HG03469 (cell line): ENCODE measurements around the gene PAX8.

Experiments used
- ATAC-seq: cut with Tn5 transposase; IDR thresholded peaks from one replicate; pipeline ENCODE4 v1.9.1; 2021; ENCODE audit warnings: mild to moderate bottlenecking, moderate library complexity, moderate number of reproducible peaks; ENCODE audit not compliant: unreplicated experiment

PAX8 gene

DNA sequence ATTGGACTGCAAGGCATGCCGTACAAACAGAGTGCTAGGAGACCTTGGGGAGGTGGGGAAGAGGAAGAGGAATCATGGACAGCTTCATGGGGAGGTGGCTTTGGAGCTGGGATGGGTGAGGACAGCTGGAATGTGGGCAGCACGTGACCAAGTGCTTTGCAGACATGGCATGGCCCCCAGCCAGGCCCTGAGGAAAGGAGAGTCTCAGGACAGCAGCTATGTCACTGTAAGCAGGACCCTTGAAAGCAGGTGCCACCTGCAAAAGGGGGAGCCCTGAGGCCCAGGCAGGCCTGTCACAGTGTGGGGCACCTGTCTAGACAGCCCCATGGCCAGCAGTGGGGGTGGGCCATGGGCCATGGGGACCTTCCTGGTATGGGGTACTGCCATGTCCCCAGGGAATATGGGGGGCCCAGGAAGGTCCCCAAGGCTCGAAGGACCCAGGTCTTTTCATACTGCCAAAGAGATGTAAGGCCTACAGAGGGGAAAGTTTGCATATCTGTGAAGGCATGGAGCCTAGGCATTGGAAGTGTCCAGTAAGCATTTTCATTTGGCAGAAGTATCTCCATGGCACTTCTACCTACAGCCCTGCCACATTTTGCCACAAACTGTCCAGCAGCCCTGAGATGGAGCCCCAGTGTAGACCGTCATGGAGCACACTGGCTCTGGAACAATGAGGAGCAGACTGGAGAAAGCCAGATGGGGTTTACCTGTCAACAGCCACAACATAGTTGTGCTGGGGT is 9.9 kb downstream of the PAX8 start:
- ATAC-seq, result no peak

DNA sequence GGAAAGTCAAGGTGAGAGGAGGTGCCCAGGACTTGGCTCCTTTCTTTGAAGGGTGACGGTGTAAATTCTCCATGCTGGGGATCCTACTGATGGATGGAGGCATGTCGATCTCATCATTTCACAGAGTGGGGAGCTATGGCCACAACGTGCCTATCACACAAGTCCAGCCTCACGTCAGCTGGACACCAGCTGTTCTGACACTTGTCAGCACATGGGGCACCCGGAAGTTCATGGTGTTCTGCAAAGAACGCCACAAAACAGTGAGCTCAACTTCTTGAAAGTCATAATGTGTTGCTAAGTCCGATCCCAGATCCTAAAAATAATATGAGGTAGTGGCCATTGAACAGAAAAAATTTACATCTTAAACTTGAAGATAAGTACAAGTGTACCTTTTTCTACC is 12.3 kb downstream of the PAX8 start:
- no peak for ATAC-seq

DNA sequence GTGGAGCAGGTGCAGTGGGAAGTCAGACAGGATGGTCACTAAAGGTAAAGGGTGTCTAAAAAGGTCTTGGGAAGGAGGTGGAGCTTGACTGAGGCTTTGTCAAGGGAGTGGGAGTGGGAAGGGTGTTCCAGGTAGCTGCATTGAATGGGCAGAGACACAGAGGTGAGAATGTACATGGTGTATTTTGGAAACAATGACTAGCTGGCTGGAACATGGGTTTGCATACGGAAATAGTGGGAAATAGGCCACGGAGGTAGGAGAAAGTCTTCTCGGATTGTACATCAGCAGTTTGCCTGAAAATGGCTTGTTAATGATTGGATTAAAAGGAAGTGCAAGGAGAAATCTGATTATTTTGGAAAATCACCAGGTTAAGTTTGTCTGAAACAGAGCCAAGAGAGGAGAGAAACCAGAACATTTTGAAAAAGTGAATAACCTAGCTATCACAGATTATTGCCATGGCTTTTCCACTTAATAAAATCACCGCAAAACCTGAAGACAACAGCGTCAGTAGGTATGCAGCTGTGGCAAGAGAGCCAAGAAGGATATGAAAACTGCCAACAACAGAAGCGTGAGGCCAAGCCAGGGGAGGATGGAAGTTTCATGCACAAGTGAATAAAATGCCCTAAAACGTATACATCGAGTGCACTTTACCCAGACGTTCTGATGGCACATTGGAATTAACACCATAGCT is 13.9 kb downstream of the PAX8 start:
- no peak for ATAC-seq

DNA sequence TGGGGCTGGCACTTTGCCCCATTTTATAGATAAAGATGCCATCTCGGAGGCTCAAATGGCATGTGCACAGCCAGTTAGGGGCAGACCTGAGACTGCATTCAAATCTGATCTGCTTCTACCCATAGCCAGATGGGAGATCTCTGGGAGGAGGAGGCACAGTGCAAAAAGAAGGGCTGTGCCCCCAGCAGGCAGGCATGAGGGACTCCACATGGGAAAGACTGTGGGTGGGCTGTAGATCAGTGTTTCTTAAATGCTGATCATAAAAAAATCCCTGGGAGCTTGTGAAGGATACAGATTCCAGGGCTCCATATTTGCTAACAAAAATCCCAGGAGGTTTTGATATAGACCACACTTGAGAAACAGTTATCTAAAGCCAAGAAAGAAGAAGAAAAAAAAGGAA is 15.2 kb downstream of the PAX8 start:
- ATAC-seq, result no peak

DNA sequence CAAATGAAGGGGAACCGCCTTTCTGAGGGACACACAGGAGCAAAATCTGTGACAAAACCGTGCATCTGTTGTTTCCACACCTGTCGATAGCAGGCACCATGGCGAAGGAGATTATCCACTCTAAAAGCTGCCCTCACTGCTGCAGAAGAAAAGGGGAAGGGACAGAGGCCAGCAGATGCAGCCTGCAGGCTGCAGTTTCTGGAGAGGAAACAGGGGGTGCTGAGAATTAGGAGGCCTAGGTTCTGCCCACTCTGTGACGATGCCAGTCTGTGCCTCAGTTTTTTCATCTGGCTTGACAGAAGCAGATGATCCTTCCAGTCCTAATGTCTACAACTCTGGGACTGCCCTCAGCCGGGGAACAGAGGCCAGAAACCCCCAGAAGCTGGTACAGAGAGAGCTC is 17.7 kb downstream of the PAX8 start:
- no peak for ATAC-seq

DNA sequence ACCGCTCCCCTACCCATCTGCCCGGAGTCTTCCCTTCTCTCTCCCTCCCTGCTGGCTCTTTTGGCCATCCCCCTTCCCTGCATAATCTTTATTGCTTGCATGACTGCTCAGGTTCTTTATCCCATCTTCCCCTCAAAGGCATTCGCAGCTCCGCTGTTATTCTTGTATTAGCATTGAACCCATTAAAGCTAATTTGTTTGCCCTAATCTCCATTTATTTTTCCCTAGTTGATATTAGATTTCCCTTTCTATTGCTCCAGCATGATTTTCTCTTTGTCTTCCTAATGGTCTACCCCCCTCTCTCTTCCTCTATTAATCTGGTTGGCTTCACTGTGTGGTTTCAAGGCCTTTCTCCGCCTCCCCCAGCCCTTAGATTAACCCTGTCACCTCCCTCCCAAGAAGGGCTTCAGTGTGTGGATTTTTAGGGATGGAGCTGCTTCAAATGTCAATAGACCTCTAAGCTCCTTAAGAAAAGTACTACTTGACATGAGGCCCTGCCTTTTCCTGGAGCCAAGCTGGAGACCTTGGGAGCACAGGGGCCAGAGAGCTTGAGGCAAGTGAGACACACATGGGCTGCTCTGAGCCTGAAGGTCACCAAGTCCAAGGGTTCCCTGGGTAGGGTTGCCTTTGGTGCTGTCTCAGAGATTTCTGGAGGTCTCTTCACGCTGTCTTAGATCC is 20.1 kb downstream of the PAX8 start:
- ATAC-seq, result no peak

DNA sequence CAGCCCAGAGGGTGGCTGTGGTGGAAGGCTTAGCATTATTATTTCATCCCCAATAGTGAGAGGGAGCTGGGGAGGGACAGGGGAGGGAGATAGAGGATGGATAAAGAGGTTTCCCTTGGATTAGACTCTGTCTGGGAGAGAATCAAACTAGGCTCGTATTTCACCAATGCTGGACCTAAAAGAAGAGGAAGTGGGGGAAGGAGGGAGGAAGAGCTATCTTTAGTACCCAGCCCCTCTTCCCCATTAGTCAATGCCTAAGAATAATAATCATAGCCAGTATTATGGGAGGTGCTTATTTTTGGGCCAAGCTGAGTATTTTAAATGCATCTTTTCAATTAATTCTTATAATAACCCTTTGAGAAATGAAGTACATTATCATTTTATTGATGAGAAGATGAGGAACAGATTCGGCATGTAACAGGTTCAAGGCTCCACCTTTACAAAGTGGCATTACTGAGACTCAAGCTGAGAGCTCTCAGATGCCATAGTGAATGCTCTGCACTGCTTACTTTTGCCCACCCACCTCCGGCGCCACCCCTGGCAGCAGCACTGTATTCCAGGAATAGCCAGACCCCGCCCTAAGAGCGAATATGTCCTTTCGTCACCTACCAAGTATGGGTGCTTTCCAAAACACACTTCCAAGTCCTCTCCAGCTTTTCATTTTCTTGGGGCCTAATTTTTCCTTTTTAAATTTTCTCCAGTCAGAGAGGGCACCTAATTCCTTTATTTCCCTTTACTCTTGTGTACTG is 21.0 kb downstream of the PAX8 start:
- no peak for ATAC-seq

DNA sequence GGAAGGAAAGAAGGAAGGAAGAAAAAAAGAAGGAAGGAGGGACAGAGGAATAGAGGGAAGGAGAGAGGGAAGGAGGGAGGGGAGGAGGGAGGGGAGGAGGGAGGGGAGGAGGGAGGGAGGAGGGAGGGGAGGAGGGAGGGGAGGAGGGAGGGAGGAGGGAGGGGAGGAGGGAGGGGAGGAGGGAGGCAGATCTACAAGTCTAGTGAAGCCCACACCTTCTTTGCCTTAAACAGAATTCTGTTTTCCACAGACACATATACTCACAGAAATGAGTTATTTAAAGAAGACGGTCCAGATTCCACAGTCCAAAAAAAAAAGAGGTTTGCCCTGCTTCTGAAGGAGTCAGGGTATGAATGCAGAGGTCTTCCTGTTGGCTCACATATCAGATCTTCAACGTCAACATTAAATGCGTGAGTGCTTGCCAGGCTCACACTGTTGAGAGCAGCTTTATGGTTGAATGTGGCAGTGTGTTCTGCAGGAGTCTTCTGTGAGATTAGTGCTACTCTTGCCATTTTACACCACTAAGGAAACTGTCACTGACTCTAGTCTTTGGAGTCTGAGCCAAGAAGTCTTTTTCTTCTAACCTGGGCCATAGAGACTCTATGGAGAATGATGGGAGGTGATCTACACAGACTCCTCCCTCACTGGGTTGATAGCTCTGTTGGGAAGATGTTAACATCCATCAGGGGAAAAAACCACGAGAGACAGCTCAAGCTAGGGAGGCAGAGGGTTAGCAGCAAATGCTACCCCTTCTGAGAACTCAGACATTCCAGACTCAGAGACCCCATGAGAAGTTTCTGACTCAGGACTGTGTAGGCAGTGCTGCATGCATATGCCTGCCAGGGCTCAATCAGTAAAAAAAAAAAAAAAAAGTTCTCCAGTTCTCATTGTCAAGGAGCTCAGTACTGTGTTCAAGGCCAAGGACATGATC is 23.3 kb downstream of the PAX8 start:
- ATAC-seq, result no peak

DNA sequence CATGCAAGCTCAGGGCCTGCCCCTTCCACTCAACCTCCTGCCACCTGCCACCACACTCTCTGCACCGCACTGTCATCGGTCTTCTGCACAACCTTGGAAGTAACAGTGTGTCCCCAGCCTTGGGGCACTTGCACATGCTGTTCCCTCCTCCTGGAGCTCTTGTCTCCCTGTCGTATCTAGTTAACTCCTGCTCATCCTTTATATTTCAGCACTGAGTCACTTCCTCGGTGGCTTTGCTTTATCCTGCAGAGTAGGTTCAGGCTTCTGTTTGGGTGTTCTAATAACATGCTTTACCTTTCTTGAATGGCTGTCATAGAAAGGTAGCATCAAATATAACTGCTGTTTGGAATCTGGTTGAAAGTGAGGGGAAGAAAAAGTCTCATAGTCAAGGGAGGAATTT is 25.3 kb downstream of the PAX8 start:
- ATAC-seq, result no peak

DNA sequence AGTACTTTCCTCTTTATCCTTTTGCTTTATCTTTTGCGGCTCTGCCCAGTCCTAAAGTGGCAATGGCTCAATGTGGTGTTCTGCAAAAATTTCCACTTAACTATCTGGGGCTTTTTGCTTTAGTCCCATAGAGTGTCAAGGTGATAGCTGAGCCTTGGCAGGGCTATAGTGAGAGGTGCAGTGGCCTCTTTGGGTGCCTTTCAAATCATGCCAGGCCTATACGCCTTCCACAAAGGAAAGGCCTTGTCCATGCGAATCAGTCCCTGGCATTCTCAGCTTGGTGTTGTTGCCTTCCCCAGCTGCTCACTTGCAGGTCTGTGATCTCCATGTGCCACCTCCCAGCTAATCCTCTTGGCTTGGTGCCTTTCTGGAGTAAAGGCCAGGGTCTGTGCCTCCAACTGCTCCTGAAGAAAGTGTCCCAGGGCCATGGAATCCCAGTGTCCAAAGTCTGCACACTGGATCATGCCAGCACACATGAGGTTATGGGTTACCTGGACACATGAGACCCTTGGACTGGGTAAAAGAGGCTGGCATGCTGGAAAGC is 26.6 kb downstream of the PAX8 start:
- ATAC-seq, result no peak

DNA sequence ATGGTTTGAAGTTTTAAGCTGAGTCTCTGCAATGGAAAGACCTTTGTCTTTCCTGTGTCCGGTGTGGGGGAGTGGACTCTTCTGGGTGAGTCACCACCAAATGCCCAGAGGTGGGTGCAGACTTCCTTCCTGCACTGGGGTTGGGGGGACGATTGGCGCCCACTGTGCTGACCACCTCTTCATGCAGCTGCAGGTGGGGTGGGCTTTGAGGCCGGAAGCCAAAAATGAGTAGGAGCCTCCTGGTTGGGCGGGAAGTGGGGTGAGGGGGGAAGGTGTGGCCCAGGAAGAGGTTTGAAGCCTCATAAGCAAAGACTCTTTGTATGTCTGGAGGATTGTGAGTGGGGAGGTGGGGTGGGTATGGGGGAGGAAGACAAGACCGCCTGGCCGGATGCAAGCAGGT is 27.6 kb downstream of the PAX8 start:
- ATAC-seq, result no peak

DNA sequence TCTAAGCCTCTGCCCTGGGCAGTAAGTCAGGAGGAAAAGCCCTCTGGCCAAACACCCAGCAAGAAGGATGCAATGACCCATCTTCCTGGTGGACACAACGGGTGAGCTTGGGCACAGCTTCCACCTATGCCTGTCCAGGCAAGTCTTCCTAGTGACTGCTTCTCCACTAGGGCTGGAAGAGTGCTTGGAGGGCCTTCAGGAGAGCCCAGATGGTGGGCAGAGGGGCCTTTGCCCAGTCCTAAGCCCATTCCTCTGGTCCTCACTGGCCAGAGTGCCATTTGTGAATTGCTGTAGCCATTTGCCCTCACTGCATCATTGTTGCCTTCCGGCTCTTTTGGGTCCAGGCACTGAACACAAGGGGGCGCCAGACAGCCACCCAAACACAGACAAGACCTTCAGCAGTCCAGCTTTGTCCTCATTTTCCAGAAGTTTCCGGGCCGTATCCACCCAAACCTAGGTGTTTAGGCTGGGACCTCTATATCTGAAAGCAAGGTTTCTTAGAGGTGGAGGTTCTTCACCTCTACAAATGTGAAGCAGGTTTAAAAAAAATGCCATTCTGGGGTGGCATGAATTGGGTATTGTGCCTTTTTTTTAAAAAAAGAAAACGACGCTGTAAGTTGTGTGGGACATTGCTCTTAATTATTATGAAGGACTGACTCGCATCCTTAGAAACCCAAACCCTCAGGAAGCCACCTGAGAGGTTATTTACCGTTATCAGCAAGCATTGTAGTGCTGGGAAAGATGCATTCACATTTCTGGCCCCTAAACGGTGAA is 29.5 kb downstream of the PAX8 start:
- ATAC-seq, result no peak

DNA sequence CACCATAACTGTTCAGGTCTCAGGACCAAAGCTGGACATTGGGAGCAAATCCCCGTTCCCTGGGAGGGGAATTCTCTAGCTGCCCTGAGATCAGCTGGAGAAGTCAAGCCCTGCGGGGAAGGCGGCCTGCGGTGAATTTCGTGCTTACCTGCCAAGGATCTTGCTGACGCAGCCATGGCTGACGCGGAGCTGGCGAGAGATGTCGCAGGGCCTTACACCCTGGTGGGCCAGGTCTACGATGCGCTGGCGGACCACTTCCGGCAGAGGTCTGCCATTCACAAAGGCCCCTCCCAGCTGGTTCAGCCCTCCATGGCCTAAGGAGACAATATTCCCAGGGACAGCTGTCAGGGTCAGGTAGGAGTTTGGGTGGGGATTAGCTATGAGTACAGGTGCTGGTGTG is 32.1 kb downstream of the PAX8 start:
- no peak for ATAC-seq

DNA sequence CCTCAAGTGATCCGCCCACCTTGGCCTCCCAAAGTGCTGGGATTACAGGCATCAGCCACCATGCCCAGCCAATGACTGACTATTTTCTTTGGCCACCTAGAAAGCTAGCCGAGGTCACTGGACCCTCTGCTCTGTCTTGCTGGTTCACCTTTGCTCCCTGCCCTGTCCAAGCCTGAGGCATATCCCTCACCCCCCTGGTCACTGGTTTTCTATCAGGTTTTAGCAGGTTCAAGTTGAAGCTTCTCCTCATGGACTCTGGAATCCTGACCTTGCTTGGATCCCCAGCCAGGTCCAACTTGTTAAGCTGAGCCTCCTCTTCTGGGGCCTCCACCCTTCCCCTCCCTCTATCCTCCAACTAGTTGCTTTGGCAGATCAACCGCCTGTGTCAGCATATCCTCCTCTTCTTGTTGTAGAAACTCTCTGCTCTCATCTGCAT is 33.4 kb downstream of the PAX8 start:
- ATAC-seq, result no peak

DNA sequence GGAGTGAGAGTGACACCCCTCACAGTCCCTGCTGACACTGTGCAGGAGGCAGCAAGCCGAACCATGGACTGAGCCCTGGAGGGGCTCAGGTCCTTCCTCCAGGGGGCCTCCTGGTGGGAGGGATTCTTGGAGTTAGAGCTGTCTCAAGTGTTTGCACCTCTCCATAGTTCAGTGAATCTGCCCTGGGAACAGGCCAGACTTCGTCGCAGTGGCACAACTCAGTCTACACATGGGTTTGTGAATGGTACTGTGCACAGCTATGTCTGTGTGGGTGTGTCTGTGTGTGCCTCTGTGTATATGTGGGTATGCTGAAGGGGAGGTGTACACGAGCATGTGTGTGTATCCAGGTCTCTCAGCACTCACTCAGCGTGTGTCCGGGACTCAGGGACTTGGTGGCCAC is 36.4 kb downstream of the PAX8 start:
- no peak for ATAC-seq

DNA sequence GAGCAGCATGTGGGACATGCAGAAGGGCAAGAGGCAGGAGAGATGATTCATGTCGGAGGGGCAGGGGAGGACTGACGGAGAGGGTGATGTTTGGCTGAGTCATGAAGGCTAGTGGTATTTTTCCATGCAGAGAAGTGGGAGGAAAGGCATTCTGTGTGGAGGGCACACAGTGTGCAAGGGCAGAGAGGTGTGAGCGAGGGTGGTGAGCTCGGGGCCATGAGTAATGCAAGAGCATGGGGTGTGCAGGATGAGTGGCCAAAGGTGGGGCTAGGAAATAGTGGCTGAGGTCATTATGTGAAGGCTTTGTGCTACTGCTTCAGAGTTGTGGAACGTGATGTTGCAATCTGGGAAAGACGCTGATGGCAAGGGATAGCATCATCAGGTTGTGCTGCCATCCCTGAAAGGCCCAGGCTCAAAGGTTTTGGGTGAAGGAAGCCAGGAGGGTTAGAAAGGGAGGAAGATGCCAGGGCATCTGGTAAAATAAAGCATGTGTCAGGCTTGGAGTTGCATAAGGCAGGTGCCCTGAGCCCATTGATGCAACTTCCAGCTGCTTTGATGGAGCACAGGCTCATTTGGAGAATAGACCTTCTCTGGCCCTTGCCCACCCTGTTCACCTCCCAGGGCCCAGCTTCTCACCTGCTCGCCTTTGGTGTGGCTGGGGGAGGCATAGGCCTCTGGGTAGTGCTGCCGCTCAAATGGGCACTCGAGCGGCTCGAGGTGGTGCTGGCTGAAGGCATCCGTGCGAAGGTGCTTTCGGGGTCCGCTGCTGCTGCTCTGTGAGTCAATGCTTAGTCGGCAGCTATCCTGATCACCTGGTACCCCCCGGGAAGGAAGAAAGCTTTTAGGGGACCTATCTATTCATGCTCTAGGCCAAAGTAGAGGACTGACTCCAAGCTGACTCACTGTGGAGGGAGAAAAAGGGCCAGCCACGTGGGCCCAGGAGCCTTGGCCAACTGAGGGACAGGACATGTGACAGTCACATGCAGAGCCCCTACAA is 37.5 kb downstream of the PAX8 start:
- ATAC-seq, result no peak

DNA sequence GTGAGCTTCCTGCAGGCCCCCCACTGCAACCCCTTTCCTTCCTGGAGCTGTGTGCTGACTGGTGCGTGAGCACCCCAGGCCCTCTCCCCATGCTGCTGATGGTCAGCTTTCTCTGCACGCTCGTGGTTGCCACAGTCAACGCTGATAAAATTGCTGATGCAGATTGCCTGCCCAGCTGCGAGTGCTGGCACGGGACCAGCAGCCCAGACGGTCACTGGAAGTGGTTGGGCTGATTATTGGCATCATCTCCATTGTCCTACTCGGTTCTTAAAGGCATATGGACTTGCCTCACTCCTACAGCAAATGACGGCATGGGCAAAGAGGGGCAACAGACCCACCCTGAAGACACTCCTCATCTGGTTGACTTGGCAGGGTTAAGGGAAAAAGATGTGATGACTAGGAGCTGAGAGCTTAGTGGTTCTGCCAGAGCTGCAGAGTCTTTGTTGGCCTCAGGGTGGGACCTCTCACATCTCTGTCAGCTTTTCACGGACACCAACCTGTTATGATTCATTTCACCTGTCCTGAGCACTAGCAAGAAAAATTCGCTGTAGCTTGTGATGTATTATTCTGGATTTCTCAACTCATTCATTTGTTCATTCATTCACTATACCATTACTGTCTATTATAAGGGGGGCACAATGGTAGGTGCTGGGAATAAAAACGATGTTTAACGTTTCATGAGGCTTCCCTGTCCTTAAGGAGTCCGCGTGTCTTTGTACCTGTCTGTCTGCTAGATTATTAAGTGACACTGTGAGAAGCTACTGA is 38.4 kb downstream of the PAX8 start:
- ATAC-seq, result no peak
